ENCODE data around the gene NGDN.
"Not testable (repeated sequence)": the region's sequence is repeated elsewhere in the genome, so short reads cannot be mapped to it uniquely, and the experiment has no call there.

NGDN gene

DNA sequence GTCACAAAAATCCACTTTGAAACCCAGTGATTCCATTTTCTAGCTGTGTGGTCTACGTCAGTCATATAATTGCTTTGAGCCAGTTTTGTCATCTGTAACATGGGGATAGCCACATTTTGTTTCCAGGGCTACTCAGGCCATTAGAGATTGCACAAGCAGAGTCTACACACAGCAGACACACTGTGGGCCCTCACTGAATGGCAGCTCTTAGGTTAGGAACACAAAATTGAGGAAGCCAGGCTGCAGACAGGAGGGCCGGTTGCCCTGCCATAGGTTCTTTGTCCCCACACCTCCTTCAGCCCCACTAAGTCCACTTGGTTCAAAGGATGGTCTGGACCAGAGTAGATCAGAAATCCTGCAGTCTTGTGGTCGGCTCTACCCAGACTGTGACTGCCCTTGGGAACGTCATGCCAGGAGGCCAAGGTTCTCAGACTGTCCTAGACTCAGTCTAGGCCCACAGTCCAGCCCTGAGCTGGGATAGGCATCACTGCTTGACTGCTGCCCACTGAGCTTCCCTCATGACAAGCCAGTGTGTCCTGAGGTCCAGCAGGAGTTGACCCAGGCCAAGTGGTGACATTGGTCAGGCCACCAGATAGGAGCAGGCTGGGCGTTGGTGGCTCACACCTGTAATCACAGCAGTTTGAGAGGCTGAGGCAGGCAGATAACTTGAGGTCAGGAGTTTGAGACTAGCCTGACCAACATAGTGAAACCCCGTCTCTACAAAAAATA, 30.2 kb upstream of the NGDN start:
- no peak for DNase-seq

- no peak for DNase-seq
These were observed 28.4 kb upstream of the NGDN start for GRCh38 chr14:23441076-23441475.

- DNase-seq, result no peak
These were observed 26.7 kb upstream of the NGDN start for GRCh38 chr14:23442721-23443356.

DNA sequence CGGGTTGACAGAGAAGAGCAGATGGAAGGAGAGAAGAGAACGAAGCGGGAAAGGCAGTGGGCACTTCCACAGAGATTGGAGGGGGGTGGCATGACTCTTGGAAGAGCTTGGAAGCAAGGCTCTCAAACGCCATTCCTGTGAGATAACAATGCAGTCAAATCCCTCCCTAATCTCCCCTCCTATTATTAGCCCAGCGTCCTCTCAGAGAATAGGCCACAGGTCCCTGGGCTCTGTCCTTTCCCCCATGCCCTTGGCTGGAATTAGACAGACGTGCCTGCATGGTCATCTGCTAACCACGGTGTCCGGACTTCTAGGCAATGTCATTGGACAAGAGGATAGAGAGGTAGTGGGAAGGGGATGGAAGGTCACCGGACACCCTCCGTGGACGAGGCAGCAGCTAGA, 26.1 kb upstream of the NGDN start:
- DNase-seq, result no peak

DNA sequence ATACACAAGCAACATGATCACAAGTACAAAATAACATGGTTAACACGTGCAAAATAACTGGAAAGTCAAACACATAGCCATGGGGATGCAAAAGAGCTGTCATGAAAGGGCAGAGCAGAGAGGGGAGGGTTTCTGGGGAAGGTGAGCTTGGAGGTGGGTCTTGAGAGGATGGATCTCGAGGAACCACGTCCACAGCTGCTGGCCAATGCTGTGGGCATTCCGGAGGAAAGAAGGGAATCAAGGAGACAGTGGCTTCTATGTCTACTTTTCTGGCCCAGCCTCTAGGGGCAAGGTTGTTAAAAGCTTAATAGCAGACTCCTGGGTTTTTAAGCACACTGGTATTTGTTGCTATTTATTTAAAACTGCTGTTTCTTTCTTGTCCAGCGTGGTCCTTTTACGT, 25.6 kb upstream of the NGDN start:
- no peak for DNase-seq

DNA sequence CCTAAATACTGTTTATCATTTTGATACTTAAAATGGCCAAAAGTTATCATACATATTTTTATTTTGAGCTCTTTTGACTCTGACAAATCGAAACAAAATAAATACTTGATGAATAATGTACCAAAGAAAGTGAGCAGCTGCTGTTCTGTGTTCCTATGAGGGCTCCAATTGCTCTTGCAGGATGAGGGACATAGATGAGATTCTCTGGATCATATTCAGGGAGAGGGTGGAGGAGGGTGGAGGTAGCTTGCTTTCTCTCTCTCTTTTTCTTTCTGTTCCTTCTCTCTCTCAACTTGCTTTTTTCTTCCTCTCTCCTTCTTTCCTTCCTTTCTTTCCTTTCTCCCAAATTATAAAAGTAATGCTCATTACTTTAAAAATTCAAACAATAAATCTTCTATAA, 25.2 kb upstream of the NGDN start:
- no peak for DNase-seq

DNA sequence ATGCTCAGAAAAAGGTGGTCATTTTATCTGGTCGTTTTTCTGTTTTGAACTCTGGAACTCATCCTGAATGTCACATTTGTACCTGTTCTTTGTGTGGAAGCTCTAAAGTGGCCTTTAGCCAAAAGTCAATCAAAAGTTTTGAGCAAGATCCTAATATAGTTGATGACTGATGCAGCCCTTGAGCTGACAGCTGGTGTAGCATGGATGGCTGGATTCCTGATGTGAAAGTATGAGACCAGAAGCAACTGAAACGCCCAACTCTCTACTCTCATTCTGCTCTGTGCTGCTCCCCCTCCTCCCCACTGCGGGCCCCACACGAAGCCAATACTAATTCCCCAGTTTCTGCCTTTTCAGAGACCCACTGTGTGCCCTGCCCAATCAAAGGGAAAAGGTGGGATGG, 23.7 kb upstream of the NGDN start:
- no peak for DNase-seq

GRCh38 chr14:23446291-23446851, 23.1 kb upstream of the NGDN start:
- DNase-seq, result no peak

DNA sequence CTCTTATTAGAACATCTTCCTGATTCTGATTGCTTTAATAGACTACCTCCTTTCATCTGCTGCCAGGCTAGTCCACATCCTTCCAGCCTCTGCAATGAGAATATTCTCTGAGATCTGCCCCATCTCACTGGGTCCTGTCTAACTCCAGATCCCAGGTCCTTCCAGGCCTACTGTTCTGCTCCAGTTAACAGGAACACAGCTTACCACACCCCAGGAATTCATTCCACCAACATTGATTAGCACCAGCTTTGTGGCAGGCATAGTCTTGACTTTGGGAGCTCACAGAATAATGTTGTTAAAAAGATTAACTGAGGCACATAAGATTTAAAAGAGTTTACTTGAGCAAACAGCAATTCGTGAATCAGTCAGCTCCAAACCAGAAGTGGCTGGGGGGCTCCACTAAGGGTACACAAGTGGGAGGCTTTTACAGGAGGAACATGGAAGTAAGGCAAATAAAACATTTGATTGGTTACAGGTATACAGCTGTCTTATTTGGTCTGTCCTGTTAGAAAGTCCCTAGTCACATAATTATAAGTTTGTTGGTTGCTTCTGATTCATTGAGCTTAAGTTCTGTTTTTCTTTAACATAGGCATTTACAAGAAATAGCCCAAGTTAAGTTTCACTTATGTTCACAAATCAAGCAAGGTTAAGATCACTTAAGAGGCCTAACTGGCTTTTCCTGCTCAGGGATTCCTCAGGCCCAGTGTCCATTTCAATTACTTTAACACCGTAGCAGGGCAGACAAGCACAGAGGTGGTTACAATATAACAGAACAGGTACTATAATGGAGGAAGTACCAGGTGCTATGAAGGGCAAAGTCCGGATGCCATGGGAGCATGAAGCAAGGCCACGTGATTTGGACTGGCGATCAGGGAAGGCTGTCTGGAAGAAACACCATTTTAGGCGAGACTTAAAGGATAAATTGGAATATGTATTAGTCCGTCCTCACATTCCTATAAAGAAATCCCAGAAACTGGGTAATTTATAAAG, 21.8 kb upstream of the NGDN start:
- no peak for DNase-seq

DNA sequence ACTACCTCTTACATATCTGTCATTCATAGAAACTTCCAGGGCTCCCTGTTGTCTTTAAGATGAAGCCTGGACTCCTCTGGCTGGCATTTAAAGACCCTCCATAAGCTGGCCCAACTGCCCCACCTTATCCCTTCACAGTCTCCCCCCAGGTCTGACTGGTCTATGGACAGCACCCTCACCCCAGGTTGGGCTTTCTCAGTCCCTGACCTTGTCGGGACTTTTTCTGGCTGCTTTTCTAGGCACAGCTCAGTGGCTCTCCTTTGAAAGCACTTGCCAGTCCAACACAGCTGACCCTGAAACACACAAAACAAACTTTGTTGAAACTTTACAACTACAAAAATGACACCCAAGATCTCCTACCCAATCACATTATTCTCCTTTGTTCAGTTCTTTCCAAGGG, 20.2 kb upstream of the NGDN start:
- DNase-seq, result no peak

DNA sequence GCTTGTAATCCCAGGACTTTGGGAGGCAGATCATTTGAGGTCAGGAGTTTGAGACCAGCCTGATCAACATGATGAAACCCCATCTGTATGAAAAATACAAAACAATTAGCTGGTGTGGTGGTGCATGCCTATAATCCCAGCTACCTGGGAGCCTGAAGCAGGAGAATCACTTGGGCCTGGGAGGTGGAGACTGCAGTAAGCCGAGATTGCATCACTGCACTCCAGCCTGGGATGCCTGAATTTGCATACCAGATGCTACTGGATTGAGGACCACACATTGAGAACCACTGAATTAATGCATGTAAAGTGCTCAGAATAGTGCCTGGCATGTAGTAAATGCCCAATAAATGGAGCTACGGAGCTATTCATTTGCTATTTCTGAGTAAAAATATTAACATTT, 19.1 kb upstream of the NGDN start:
- no peak for DNase-seq

DNA sequence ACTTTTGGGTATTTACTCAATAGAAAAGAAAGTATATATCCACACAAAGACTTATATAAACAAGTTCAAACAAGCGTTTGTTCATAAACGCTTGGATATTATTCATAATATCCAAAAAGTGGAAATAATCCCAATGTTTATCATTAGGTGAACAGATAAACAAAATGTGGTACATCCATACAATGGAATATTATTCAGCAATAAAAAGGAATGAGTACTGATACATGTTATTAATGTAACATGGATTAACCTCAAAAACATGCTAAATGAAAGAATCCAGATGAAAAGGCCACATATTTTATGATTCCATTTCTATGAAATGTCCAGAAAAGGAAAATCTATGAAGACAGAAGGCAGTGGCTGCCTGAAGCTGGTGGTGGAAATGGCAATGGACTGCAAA, 17.3 kb upstream of the NGDN start:
- DNase-seq, result no peak

DNA sequence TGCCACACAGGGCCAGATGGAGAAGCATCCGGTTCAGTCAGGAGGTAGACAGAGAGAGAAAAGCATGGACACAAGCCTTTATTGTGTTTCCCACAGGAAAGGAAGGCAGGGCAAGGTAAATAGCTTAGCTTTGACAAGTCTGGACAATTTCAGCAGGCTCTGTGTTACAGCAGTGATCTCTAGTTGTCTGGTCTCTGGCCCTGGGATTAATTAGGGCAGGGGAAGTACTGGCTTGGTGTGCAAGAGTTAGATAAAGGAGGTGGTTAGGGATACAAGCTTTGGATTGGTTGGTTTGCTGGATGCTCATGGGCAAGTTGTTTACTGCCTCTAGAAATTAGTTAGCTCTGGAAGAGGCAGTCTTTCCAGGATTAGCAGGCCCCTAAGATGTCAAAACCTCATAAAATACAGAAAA, 15.1 kb upstream of the NGDN start:
- no peak for DNase-seq

DNA sequence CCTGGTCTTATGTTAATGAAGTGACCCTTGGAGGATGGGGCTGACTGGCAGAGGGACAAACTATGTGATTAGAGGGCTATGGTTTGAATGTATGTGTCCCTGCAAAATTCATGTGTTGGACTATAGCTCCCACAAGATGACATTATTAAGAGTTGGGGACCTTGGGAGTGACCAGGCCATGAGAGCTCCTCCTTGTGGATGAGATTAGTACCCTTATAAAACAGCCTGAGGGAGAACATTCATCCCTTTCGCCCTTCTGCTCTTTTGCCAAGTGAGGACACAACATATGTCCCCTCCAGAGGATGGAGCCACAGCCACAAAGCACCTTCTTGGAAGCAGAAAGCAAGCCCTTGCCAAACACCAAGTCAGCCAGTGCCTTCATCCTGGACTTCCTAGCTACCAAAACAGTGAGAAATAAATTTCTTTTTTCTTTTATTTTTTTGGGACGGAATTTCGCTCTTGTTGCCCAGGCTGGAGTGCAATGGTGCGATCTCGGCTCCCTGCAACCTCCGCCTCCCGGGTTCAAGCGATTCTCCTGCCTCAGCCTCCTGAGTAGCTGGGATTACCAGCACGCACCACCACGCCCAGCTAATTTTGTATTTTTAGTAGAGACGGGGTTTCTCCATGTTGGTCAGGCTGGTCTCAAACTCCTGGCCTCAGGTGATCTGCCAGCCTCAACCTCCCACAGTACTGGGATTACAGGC, 12.5 kb upstream of the NGDN start:
- not testable (repeated sequence) for DNase-seq

DNA sequence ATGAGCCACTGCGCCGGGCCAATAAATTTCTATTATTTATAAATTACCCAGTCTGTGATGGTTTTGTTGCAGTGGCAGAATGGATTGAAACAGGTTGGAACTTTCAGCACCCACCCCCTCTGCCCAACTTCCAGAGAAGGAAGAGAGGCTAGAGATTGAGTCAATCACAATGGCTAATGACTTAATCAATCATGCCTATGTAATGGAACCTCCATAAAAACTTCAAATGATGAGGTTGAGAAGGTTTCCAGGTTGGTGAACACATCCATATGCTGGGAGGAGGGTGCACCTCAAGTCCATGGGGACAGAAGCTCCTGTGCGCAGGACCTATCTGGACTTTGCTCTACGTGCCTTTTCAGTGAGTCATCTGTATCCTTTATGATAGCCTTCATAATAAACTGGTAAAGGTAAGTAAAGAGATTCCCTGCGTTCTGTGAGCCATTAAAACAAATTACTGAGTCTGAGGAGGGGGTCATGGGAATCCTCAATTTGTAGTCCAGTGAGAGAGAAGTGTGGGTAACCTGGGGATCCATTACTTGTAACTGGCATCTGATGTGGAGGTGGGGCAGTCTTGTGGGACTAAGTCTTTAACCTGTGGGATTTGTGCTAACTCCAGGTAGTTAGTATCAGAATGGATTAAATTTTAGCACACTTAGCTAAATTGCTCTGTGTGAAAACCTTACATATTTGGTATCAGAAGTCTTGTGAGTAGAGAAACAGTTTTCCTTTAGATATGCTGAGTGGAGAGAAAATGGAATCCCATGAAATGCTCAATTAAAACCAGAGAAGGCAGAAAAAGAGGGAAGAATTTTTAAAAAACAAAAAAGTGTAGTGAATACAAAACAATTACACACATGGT, 11.7 kb upstream of the NGDN start:
- DNase-seq, result no peak

GRCh38 chr14:23460960-23461359, 8.5 kb upstream of the NGDN start:
- DNase-seq, result no peak

DNA sequence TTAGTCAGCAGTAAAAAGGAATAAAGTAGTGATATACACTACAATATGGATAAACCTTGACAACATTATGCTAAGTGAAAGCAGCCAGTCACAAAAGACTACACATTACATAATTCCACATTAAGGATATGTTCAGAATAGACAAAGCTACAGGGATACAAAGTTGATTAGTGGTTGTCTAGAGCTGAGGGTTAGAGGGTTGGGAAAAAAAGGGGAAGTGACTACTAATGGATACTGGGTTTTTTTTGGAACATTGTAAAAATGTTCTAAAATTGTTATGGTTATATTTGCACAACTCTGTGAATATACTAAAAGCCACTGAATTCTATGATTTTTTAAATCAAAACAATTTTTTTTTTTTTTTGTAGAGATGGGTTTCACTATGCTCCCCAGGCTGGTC, 4.8 kb upstream of the NGDN start:
- DNase-seq, result no peak

- no peak for DNase-seq
These were observed 4.2 kb upstream of the NGDN start for GRCh38 chr14:23465261-23465660.

- DNase-seq, result no peak
These were observed 788 bp upstream of the NGDN start for GRCh38 chr14:23468704-23469126.

DNA sequence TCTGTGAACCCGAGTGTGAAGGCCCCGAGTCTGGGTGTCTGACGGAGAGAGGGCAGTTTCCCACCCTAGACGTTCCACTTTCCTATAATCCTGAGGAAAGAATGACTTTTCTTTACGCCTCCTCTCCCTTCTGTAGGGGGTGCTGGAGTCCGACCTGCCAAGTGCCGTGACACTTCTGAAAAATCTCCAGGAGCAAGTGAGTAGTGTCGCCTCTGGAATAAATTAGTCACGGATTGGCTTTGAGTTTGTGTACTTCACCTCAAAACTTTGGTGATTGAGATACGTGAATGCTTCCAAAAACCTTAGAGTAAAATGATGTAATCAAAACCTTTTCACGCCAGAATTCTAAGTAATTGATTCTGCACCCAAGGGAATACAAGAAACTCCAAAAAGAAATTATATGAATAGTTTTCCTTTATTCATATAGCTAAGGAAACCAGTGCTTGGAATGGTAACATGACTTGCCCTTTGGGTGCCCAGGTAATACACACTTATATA, 452 bp downstream of the NGDN start:
- DNase-seq, result no peak

DNA sequence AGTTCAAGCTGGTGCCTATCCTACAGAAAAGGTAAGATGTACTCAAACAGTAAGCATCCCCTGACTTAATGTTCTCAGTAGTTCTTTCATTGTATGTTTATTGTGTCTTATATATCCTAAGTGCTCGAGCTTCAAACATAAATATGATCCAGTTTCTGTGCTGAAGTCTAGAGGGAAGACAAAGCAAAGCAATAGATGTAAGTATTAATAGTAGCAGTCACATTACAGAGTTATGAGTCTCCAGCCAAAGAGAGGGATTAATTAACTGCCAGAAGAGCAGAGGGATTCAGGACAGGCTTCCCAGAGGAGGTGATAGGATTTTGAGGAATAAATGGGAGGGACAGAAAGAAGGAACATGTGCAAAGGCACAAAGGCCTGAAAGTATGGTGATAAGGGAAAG, 1.4 kb downstream of the NGDN start:
- DNase-seq, result no peak
